ENCODE measurements around the gene PLCB2.

Gene PLCB2

DNA sequence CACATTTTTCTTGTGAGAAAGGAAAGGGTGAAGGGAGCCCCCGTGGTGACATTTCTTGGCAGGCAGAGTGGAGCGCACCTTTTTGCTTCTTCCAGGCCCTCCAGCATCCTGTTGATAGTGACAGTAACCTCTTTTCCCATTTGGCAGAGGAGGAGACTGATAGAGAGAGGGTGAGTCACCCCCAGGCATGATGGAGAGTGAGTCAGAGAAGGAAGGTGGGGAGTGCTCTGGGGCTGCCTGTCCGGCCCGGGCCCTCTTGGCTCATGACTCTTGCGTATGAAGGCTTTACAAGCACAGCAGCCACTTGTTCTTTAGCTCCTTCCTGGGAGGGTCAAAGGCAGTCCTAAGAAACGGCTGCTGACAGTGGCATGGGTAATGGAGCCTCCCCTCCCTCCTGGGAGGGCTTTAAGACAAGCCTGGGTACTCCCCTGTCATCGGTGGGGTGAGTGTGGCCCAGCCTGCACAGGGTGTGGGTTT lies 40.9 kb downstream of the PLCB2 start:
- no peak for DNase-seq

DNA sequence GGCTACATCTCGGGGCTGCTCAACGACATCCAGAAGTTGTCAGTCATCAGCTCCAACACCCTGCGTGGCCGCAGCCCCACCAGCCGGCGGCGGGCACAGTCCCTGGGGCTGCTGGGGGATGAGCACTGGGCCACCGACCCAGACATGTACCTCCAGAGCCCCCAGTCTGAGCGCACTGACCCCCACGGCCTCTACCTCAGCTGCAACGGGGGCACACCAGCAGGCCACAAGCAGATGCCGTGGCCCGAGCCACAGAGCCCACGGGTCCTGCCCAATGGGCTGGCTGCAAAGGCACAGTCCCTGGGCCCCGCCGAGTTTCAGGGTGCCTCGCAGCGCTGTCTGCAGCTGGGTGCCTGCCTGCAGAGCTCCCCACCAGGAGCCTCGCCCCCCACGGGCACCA lies 41.9 kb downstream of the PLCB2 start:
- no peak for DNase-seq

DNA sequence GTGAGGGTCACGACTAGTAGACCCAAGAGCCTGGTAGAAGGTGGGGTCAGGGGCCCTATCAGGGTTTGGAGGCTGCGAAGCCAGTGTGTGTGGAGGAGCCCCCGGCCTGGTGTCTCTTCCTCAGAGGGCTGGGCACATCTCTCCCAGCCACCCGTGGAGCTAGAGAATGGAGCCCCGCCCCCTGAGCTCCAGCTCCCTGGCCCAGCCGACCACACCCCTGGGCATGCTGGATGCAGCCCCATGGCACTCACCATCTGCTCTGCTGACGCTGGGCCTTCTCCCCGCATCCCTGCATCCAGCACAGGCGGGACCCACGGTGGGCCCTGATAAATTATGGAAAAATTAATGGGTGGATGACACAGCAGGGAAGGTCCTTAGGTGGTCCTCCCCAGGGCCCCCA lies 42.4 kb downstream of the PLCB2 start:
- no peak for DNase-seq

DNA sequence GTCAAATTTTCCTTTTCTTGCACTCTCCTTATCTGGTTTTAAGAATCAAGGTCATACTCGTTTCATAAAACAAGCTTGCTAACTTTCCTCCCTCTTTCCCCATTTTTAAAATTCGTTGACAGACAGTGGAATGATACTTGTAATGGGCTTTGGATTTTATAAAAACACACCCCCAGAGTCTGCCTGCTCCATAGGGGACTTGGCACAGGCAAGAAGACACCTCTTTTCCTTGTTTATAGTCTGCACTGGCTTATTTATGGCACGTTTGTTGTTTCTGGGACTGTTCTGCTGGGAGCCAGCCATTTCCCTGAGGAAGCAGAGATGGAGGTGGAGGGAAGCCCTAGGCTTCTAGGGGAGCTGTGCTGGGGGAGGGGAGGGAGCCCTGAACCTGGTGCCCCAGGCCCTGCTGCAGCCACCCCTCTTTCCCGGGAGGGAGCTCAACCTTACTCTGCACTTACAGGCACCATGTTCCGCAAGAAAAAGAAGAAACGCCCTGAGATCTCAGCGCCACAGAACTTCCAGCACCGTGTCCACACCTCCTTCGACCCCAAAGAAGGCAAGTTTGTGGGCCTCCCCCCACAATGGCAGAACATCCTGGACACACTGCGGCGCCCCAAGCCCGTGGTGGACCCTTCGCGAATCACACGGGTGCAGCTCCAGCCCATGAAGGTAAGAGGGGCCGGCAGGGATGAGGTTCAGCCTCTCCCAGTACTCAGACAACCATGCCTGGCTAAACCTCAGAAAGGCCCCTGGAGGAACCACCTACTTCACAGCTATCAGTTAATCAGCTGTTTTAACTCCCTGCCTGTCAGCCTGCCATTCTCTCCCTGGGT lies 43.2 kb downstream of the PLCB2 start:
- DNase-seq, result no peak

DNA sequence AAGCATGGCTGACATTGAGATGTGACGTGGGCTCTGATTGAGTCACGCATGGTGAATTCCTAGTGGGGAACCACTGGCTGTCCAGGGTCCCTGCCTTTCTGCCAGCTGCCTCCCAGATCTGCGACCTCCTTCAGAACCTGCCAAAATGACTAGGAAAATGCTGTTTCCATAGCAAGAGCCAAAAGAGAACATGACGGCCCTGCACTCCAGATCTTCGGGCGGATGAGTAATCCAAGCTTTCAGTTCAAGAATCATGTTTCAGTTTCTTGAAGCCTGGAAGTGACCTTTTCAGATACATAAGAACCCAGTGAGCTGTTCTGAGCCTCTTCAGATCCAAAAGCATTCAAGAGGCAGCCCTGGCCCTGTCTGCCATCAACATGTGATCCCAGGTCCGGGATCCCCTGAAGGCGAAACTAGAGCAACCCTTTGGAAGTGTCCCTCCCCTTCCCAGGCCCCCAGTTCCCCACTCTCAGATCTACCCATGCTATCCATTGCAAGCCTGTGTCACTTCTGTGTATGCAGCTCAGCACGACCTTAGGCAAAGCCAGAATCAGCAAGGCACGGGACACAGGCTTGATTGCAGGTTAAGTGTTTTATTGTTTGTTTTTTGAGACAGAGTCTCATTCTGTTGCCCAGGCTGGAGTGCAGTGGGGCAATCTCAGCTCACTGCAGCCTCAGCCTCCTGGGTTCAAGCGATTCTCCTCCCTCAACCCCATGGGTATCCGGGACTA lies 44.5 kb downstream of the PLCB2 start:
- DNase-seq, result no peak

DNA sequence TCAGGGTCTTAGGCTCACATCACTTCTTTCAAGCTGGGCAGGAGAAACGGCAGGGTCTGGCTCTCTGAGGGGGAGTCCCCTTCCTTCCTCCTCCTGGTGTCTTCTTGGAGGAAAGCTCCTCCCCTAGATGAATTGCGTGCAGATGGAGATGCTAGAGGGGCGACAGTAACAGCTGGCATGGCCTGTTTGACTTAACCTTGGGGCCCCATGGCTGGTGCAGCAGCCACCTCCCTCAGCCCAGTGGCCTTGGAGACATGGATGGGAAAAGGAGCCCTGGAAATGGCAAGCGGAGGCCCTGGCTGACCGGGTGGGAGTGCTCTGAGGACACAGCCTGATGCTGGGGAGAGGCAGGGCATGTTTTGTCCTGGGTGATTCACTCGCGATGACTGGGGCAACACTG lies 48.7 kb downstream of the PLCB2 start:
- DNase-seq, result no peak

DNA sequence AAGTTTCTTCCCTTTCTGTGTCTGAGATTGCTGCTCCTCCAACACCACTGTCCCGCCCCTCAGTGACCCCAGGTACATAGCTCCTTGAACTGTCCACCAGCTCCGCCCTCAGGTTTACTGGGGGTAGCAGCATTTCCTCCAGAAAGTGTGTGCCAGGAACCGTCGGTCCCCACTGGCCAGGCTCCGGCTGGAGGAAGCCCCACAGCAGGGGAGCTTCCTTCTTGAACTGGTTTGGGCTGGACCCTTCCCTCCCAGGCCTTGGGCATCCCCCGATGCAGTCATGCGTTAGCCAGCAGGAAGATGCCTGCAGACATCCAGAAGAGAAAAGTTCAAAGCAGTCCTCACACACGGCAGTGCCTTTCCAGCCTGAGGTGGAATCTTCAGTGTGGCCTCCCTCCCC lies 49.2 kb downstream of the PLCB2 start:
- no peak for DNase-seq

DNA sequence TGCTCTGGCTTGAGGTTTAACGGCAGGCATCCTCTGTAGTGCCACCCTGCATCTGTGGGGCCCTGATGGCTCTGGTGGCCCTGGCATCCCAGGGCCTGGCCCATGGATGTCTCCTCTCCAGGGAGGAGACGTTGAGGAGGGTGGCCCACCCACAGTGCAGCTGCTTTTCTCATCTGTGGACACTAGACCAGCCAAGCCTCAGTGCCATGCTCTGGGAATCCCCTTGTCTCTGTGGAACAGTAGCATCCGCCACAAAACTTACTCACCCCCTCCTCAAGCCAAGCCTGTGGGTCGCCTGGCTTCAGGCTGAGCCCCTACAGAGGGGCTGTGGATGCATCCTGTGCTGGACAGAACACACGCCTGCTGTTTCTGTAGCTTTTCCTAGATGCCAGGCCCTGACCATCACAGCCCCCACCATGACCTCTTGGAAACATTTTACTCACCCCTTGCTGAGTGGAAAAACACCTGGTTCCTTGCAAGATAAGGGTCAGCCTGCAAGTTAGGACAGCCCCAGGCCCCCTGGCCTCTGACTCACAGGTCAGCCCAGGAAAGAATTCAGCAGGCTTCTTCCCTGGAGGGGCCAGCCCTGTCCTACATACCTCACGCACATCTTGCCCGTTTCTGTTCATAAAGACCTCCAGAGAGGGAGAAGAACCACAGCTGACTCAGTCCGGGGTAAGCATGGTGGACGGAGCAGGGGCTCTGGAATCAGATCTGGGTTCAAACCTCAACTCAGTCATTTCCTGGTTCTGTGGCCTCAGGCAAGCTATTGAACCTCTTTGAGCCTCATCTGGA lies 49.9 kb downstream of the PLCB2 start:
- no peak for DNase-seq

DNA sequence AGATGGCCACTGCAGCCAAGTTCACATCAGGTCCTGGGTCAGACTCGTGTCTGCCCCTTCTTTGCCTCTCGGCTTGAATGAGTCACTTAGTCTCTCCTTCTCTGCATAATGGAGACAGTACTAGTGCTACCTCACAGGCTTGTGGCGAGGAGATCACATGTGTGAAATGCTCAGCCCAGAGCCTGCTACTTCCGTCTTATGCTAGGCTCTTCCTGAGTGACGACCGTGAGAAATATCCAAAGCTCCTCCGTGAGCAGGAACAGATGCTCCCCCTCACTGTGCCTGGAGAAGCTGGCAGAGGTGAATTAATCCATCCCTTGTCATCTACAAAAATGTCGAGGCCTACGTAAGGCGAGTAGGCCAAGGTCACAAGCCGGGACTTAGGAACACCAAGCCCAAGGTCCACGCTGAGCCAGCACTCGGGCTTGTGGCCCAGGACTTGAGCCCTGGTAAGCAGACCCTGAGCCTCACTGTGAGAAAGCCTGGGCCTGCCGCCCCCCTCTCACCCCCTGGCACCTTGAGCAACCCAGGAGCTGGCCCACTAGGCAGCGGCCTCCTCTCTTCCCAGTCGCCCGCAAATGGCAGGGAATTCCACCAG lies 51.0 kb downstream of the PLCB2 start:
- DNase-seq, result no peak

DNA sequence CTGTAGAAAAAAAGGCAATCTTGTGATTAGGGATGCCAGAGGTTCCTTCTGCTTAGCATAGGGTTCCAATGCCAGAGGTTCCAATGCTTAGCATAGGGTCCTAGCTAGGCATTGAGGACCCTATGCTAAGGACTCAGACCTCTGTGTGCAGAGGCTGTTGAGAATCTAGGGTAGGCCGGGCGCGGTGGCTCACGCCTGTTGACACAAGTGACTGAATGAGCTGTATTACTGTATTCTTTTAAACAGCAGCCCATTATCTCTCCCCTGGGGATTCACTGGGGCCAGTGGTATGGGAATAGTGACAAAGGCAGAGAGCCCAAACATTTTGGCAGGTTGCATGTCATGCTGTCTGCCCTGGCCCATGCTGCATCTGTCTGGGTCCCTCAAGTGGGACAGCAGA lies 52.7 kb downstream of the PLCB2 start:
- no peak for DNase-seq

DNA sequence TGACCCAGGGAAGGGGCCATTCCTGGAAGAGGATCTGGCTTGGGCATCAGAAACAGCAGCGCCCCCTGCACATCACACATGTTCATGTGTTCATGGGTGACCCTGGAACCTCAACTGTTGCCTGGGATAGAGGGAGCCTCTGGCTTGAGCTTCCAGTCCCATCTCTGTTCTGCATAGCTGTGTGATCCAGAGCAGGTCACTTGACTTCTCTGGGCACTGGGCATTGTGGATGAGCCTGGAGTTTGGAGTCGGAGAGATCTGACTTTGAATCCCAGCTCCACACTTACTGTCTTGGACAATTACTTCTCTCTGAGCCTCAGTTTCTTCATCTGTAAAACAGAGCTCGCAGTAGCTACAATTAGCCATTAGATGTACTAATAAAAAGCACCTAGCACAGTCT lies 53.3 kb downstream of the PLCB2 start:
- DNase-seq, result no peak

DNA sequence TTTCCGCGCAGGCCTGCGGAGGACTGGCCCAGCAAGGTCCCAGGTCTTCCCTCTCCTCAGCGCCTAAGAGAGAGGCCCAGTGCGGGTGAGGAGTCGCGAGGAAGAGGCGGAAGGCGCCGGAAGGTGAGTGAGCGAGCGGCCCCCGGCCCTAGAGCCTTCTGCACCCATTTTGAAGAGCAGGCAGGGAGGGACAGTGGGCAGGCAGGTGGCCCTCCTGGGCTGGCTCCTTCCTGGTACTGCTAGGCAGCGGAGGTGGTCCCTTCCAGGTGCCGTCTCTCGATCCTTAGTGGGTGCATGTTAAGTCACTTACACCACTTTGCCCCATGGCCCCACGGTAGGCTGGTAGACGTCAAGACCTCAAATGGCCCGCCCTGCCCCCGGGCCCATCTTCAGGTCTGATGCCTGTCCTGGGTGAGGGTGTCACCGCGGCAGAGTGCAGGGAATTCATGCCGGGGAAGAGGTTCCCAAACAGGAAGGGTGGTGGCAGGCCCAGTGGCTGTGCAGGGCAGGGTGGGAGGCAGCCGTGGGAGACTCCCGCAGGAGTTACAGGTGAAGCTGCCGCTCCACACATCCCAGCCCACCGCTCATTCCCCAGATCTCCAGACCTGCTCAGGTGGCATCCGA lies 54.5 kb downstream of the PLCB2 start:
- no peak for DNase-seq

DNA sequence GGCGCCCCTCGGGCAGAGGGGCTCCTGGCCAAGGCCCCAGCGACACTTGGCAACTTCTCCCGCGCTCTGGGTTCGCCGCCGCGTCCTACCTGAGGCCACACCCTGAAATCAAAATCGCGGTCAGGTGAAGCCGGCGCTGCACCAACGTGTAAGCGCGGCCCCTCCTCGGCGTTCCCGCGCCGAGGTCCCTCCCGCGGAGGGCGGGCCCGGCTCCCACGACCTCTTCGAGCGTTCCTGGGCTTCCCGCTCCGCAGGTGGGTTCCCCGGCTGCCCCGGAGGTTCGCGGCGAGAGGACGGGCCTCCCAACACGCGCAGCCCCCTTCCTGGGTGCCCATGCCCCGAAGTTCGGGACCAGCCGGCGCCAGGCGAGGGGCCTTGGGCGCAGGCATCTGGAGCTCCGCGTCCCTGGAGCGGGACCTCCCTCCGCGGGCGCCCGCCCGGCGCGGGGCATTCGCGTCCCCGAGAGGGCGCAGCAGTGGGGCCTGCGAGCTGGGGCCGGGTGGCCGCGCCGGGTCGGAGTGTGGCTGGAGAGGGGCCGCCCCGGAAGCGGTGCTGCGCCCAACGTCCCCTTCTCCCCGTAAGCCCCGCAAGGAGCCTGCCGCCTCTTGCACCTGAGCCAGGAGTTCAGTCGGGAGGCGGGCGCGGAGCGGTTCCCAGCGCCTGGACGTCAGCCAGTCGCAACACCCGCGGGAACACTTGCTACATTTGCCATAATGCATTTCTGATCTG lies 55.1 kb downstream of the PLCB2 start:
- DNase-seq, result no peak

DNA sequence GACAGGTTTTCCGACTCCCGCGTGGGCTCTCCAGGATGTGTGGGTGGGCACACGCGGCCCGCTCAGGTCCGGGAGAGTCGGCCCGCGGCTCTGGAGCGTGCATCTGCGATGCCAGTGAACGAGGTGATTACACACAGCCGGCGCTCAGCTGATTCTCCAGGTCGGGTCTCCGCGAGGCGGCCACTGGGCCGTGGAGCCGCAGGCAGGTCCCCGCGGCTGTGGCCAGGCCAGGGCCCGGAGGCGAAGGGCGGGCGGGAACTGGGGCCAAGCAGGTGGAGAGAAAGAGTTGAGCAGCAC lies 55.6 kb downstream of the PLCB2 start:
- DNase-seq, result no peak

DNA sequence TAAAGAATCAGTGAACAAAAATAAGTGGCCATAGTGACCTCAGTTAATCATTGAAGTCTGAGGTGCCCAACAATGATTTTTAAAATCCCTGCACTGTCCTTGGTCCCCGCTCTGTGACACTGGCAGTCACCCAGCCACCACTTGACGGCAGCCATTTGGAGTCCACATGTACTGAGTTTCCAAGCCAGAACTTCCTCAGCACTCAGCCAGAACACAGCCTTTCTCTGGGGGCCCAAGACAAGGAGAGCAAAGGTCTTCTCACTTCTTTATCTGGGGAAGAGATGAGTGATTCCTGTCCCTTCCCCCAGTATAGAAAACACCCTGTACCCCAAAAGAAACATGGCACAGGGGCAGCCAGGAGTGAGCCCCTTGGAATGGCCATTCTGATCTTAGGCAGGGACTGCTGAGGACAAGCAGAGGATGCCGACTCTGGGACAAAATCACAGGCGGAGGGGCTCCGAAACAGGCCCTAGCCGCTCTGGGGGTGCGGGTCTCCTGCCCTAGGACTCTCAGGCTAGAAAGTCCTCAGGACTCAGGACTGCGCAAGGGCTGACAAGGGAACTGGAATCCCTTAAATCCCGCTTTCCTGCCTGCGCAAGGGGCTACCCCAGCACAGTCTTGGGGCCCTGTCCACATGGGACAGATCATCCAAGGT lies 56.1 kb downstream of the PLCB2 start:
- no peak for DNase-seq

DNA sequence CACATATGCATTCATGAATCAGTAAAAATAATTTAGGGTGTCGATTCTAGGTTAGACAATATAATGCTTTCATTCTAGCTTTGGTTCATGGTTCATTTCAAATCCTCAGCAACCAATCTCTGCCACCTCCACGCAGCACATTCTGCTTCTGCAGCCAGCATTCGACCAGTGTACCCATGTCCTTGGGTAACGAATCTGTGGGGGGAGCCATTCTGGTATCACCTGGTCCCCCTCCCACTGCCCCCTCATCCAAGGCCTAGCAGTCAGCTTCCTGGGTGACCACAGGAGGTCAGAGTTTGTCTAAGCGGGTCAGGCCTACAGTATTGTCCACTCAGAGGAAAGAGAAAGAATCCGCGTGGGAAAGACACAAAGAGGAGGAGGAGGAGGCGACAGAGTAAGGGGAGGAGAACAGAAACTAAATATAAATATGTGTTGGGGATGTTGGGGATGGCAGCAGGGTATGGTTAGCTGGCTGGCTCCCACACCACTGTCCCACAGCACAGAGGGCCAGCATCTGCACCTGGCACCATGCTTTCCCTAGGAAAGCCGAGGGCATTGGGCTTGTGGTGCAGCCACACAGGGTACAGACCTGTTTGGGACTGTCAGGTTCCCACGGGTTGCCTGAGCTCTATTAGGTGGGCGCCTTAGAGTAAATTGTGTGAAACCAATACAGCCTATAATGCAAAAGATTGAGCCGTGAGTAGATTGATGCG lies 56.8 kb downstream of the PLCB2 start:
- no peak for DNase-seq

DNA sequence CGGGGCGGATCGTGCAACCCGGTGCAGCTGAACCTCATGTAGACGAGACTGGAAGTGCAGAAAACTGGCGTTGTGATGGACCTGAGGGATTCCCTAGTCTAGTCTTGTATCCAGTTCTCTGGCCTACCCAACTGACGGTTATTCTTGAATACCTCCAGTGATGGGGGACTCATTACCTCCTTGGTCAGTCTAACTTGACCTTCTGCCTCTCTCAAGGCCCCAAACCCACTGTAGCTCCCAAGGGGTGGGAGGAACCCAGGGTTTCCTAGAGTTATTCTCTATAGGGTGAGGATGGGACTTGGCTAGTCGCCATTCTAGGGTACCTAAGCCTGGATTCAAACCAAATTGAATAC lies 57.5 kb downstream of the PLCB2 start:
- DNase-seq, result no peak

DNA sequence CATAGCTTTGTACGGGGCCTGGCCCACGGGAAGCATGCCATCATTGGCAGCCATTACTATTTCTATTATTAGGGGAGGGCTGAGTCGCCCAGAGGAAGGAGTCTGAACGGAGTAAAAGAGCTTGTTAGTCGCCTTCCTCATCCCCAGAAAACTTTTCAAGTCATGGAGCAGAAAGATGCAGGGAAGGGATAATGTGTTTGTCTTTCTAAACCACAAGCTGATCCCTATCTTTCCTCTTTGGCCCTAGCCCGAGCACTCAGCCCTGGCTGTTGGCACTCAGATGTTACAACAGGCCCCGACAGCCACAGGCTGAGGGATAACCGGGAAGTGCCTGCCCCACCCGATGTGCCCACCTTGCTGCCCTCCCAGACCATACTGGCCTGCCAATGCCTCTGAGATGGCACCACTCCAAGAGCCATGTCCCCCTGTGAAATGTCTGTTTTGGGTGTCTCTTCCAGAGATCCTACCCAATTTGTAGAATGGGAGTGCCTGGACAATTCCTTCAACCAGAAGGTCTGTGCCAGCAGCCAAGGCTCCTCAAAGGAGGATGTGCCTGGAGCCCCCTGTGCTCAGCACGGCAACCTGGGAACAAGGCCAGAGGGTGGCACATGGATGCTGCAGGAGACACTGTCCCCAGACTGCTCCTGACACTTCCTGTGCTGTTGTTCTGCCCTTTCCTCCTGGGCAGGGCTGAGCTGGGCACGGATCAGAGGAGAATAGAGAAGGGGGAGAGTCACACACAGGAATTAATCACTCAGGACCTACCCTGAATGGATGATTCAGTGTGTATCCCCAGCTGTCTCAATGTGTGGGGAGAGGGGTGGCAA lies 58.0 kb downstream of the PLCB2 start:
- DNase-seq, result no peak

DNA sequence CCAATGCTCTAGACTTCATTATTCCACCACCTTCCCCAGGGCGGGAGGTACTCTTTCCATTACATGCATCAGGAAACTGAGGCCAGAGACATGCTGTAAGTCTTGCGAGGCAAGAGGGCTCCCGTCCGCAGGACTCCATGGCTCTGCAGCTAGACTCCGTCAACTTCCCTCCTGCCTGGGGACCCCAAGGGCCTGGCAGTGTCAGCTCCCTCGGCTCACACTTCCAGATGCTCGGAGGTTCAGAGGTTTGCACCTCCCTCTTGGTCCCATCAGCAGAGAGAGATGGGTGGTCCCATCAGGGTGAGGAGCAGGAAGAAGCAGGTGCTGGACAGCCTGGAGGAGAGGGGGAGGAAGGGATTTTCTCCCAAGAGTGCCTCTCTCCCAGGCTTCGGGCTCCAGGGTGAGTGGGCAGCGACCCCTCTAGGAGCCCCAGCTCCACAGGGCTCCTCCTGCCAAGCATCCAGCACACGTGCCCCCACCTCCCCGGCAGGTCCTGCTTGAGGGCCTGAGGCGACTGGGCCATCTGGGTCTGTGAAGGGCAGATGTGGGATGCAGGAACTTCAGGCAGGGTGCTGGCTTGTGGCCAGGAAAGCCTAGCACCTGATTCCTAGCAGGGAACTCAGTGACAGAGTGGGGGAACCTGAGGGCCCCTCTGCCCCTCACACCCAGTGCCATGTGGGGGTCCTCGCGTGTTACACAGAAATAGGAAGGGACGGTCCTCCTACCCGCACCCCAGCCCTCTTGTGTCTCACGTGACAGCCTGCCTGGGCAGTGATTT lies 59.5 kb downstream of the PLCB2 start:
- no peak for DNase-seq
